ENCODE results near the gene CPT1C. TPM values are rescaled to one million over a fixed set of nuclear protein-coding genes. Genes with fewer than 3 reads are reported as not detected.

Gene CPT1C
- total and polyA plus RNA-seq, 2 experiments from 2014 or later = 6.2 to 6.8 TPM

DNA sequence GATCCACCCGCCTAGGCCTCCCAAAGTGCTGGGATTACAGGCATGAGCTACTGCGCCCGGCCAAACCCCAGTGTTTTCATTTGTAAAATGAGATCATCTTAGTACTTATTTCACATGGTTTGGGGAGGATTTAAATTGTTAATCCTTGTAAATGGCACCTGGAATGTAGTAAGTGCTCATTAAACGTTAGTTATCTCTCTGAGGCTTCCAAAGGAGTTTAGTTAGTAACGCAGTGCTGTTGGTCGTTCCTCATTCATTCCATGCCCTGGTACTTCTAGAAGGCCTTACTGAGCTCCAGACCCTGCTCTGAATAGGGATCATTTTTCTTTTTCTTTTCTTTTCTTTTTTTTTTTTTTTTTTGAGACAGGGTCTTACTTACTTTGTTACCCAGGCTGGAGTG, 5.2 kb downstream of the CPT1C start:
- H3K27ac ChIP-seq = no peak overlapping the region
- no peak overlapping the region for H3K4me3 ChIP-seq
- 70% methylated on average over 6 of the region's 6 CpGs for WGBS (ENCODE audit: low lambda C conversion rate, missing lambda C conversion rate)
- no peak overlapping the region for H2AFZ ChIP-seq
- H3K27me3 ChIP-seq = peaks cover 5% of the 10 kb centered on the region
- no peaks in the 10 kb centered on the region for H3K9me2 ChIP-seq (replicated peaks; ENCODE audit: insufficient read depth)
- H3K36me3 ChIP-seq (replicated peaks; ENCODE audit: insufficient read depth, low read depth) = no peaks in the 10 kb centered on the region
- H3K9me3 ChIP-seq (ENCODE audit: low read depth) = no peaks in the 10 kb centered on the region
- no peak for DNase-seq (ENCODE audit: low spot score)
- H3K4me2 ChIP-seq = no peak overlapping the region
- H4K20me1 ChIP-seq (ENCODE audit: insufficient read depth, poor library complexity, severe bottlenecking) = no peaks in the 10 kb centered on the region
- peaks cover 3% of the 10 kb centered on the region for H3K4me1 ChIP-seq (ENCODE audit: insufficient read depth)
- TF ChIP-seq EZH2 (IDR thresholded peaks at IDR 0.05; ENCODE audit: borderline replicate concordance) = no peak
- TF ChIP-seq, protein P1, sequence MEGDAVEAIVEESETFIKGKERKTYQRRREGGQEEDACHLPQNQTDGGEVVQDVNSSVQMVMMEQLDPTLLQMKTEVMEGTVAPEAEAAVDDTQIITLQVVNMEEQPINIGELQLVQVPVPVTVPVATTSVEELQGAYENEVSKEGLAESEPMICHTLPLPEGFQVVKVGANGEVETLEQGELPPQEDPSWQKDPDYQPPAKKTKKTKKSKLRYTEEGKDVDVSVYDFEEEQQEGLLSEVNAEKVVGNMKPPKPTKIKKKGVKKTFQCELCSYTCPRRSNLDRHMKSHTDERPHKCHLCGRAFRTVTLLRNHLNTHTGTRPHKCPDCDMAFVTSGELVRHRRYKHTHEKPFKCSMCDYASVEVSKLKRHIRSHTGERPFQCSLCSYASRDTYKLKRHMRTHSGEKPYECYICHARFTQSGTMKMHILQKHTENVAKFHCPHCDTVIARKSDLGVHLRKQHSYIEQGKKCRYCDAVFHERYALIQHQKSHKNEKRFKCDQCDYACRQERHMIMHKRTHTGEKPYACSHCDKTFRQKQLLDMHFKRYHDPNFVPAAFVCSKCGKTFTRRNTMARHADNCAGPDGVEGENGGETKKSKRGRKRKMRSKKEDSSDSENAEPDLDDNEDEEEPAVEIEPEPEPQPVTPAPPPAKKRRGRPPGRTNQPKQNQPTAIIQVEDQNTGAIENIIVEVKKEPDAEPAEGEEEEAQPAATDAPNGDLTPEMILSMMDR (IDR thresholded peaks at IDR 0.05; ENCODE audit: poor library complexity) = no peak
- TF ChIP-seq EZH2phosphoT487 (IDR thresholded peaks at IDR 0.05; ENCODE audit: low read depth, severe bottlenecking, unreplicated experiment) = no peak
- H3K79me2 ChIP-seq = no peaks in the 10 kb centered on the region

GRCh38 chr19:49696865-49697264, 5.9 kb downstream of the CPT1C start:
- Histone ChIP-seq H3K79me2 (no peaks in the 10 kb centered on the region), H3K9me3 (ENCODE audit: low read depth) (no peaks in the 10 kb centered on the region), H4K20me1 (ENCODE audit: insufficient read depth, poor library complexity, severe bottlenecking) (no peaks in the 10 kb centered on the region), H3K9me2 (replicated peaks; ENCODE audit: insufficient read depth) (no peaks in the 10 kb centered on the region), H3K27ac (no peak overlapping the region), H3K27me3 (no peaks in the 10 kb centered on the region), H3K36me3 (replicated peaks; ENCODE audit: insufficient read depth, low read depth) (no peaks in the 10 kb centered on the region), H3K4me2 (no peak overlapping the region), H3K4me3 (no peak overlapping the region), H3K4me1 (ENCODE audit: insufficient read depth) (no peaks in the 10 kb centered on the region), H2AFZ (no peak overlapping the region)
- TF ChIP-seq, protein P1 (IDR thresholded peaks at IDR 0.05; ENCODE audit: poor library complexity) = no peak
- no peak for TF ChIP-seq EZH2phosphoT487 (IDR thresholded peaks at IDR 0.05; ENCODE audit: low read depth, severe bottlenecking, unreplicated experiment)
- no peak for TF ChIP-seq EZH2 (IDR thresholded peaks at IDR 0.05; ENCODE audit: borderline replicate concordance)
- WGBS (ENCODE audit: low lambda C conversion rate, missing lambda C conversion rate) = 94% methylated on average over 7 of the region's 7 CpGs
- no peak for DNase-seq (ENCODE audit: low spot score)

DNA sequence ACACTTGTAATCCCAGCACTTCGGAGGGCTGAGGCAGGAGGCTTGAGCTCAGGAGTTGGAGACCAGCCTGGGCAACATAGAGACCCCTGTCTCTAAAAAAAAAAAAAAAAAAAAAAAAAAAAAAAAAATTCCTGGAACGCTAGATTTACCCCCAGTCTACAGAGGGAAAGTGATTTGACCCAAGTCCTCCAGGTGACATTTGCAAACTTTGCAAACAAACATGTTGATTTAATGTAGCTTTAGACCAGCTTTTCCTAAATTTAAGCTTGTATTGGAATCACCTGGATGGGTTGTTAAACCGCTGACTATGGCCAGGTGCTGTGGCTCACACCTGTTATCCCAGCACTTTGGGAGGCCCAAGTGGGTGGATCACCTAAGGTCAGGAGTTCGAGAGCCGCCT, 8.4 kb downstream of the CPT1C start:
- Histone ChIP-seq H3K27ac (no peak overlapping the region), H3K4me1 (ENCODE audit: insufficient read depth) (no peaks in the 10 kb centered on the region), H3K79me2 (no peaks in the 10 kb centered on the region), H3K36me3 (replicated peaks; ENCODE audit: insufficient read depth, low read depth) (no peaks in the 10 kb centered on the region), H3K27me3 (no peaks in the 10 kb centered on the region), H2AFZ (no peak overlapping the region), H4K20me1 (ENCODE audit: insufficient read depth, poor library complexity, severe bottlenecking) (no peaks in the 10 kb centered on the region), H3K4me3 (no peak overlapping the region), H3K4me2 (no peak overlapping the region), H3K9me3 (ENCODE audit: low read depth) (no peaks in the 10 kb centered on the region), H3K9me2 (replicated peaks; ENCODE audit: insufficient read depth) (no peaks in the 10 kb centered on the region)
- WGBS (ENCODE audit: low lambda C conversion rate, missing lambda C conversion rate) = 98% methylated on average over 5 of the region's 5 CpGs
- no peak for DNase-seq (ENCODE audit: low spot score)
- TF ChIP-seq EZH2 (IDR thresholded peaks at IDR 0.05; ENCODE audit: borderline replicate concordance) (no peak), EZH2phosphoT487 (IDR thresholded peaks at IDR 0.05; ENCODE audit: low read depth, severe bottlenecking, unreplicated experiment) (no peak)
- TF ChIP-seq, protein P1 (IDR thresholded peaks at IDR 0.05; ENCODE audit: poor library complexity) = no peak

- H3K27ac ChIP-seq = no peak overlapping the region
- H3K4me3 ChIP-seq = no peak overlapping the region
- H3K4me1 ChIP-seq (ENCODE audit: insufficient read depth) = no peaks in the 10 kb centered on the region
- no peak overlapping the region for H3K4me2 ChIP-seq
- no peaks in the 10 kb centered on the region for H4K20me1 ChIP-seq (ENCODE audit: insufficient read depth, poor library complexity, severe bottlenecking)
- 80% methylated on average over 11 of the region's 11 CpGs for WGBS (ENCODE audit: low lambda C conversion rate, missing lambda C conversion rate)
- H3K36me3 ChIP-seq (replicated peaks; ENCODE audit: insufficient read depth, low read depth) = no peaks in the 10 kb centered on the region
- no peaks in the 10 kb centered on the region for H3K27me3 ChIP-seq
- TF ChIP-seq EZH2phosphoT487 (IDR thresholded peaks at IDR 0.05; ENCODE audit: low read depth, severe bottlenecking, unreplicated experiment) (no peak), EZH2 (IDR thresholded peaks at IDR 0.05; ENCODE audit: borderline replicate concordance) (no peak)
- TF ChIP-seq, protein P1 (IDR thresholded peaks at IDR 0.05; ENCODE audit: poor library complexity) = no peak
- no peak for DNase-seq (ENCODE audit: low spot score)
- no peak overlapping the region for H2AFZ ChIP-seq
- no peaks in the 10 kb centered on the region for H3K9me3 ChIP-seq (ENCODE audit: low read depth)
- H3K9me2 ChIP-seq (replicated peaks; ENCODE audit: insufficient read depth) = no peaks in the 10 kb centered on the region
- H3K79me2 ChIP-seq = no peaks in the 10 kb centered on the region
These were observed 9.6 kb downstream of the CPT1C start for GRCh38 chr19:49700563-49700962.

All from hepatocyte (in vitro differentiated cells).